Sigmoid colon (tissue), 3 donors: ENCODE results near the gene PRIMPOL.

ENCODE experiments used
- CTCF ChIP-seq, 4 experiments: fragments of 450-650 bp in 3 of 4; fragments of 200-600 bp in 1 of 4; IDR thresholded peaks; one replicate each; pipeline ENCODE4 v1.5.1; 2016 to 2019; ENCODE audit warnings: antibody characterized with exemption in 4 of 4, mild to moderate bottlenecking in 3 of 4, moderate library complexity in 2 of 4
- POLR2A ChIP-seq, 2 donors: fragments of 450-650 bp; IDR thresholded peaks; one replicate each; pipeline ENCODE4 v1.6.1; 2016; ENCODE audit warnings: antibody characterized with exemption in 2 of 2, mild to moderate bottlenecking in 2 of 2, moderate library complexity in 2 of 2

GRCh38 chr4:184721254-184721653 lies 71.7 kb downstream of the PRIMPOL start:
- no peak for TF ChIP-seq CTCF (IDR thresholded peaks at IDR 0.05)
- no peak for TF ChIP-seq POLR2A (IDR thresholded peaks at IDR 0.05)
